HCT116 (cell line): ENCODE results near the gene CCDC28B. TPM values are rescaled to one million over a fixed set of nuclear protein-coding genes. Genes with fewer than 3 reads are reported as not detected.
A peak's percentile ranks its signal among the peaks of the same experiment; 100 is the strongest.

ENCODE experiments used
- ATAC-seq: fragments of 200-7000 bp; cut with Tn5 transposase; 2 replicates; pipeline ENCODE4 v1.9.1; 2020; ENCODE audit warnings: mild to moderate bottlenecking, moderate library complexity
- BruUV-seq: library from RNA; stranded (reverse); fragments of 400-500 nt; replicated peaks from 2 replicates; lab custom pipeline; 2021; lab: Mats Ljungman, UMichigan
- CTCF ChIA-PET: fragments of 300-600 bp; sonication (Branson Sonifier 250); formaldehyde crosslinking; loops from one replicate; lab custom pipeline; 2021; ENCODE audit warnings: antibody characterized with exemption; lab: Charles Lee
- POLR2A ChIA-PET: fragments of 300-600, 350-600 bp; sonication (Branson Sonifier 250); formaldehyde crosslinking; loops from one replicate; lab custom pipeline; 2021; ENCODE audit warnings: antibody characterized with exemption; lab: Charles Lee
- RAD21 ChIA-PET, 2 experiments: fragments of 300-600 bp; sonication (Branson Sonifier 250); formaldehyde crosslinking; loops; one replicate each; lab custom pipeline; 2023; ENCODE audit warnings: low total read pairs in 2 of 2; ENCODE audit not compliant: uncharacterized antibody in 2 of 2, unreplicated experiment in 2 of 2, low non-redundant PET in 1 of 2; lab: Charles Lee
- DNase-seq: peaks from one replicate; pipeline ENCODE4 v3.0.0-alpha.2; 2010; ENCODE audit warnings: low read depth, low spot score
- H2AFZ ChIP-seq: fragments of 200-600 bp; shearing (Covaris generic), sonication (generic); 2 replicates; pipeline ENCODE4 v1.6.1; 2017; ENCODE audit warnings: low read depth, mixed run types, mixed read lengths, antibody characterized with exemption, low read length; ENCODE audit not compliant: poor library complexity, severe bottlenecking
- H3K27ac ChIP-seq: 2 replicates; pipeline ENCODE4 v1.5.1; 2012; ENCODE audit warnings: low read depth, low read length
- H3K27me3 ChIP-seq: fragments of 200-600 bp; sonication (generic); 2 replicates; pipeline ENCODE4 v1.6.1; 2016; ENCODE audit warnings: mixed run types, low read length, mixed read lengths; ENCODE audit not compliant: insufficient read depth
- H3K36me3 ChIP-seq, 2 experiments: fragments of 200-500 bp in 1 of 2; fragments of 200-600 bp in 1 of 2; sonication (Bioruptor generic) in 1 of 2; sonication (generic) in 1 of 2; 2 replicates each; pipeline versions ENCODE4 v1.5.1 to v1.6.1; 2014 to 2016; ENCODE audit warnings: low read length in 2 of 2, inconsistent platforms in 1 of 2, mixed read lengths in 1 of 2, mixed run types in 1 of 2; ENCODE audit not compliant: insufficient read depth in 2 of 2, control insufficient read depth in 1 of 2
- H3K4me1 ChIP-seq, 2 experiments: fragments of 200-600 bp in 1 of 2; sonication (generic) in 1 of 2; 2 replicates each; pipeline versions ENCODE4 v1.5.1 to v1.6.1; 2012 to 2017; ENCODE audit warnings: low read length in 2 of 2, inconsistent platforms in 1 of 2, mild to moderate bottlenecking in 1 of 2, mixed read lengths in 1 of 2, mixed run types in 1 of 2, moderate library complexity in 1 of 2; ENCODE audit not compliant: insufficient read depth in 2 of 2, control insufficient read depth in 1 of 2
- H3K4me2 ChIP-seq: fragments of 200-600 bp; sonication (generic); 2 replicates; pipeline ENCODE4 v1.6.1; 2017; ENCODE audit warnings: mixed run types, low read length, mixed read lengths
- H3K4me3 ChIP-seq, 2 experiments: fragments of 200-600 bp in 1 of 2; sonication (generic) in 1 of 2; replicated peaks in 1 of 2; 2 replicates each; pipeline ENCODE4 v1.5.1; 2011 to 2016; ENCODE audit warnings: low read length in 2 of 2, control low read depth in 1 of 2, low read depth in 1 of 2, mild to moderate bottlenecking in 1 of 2, mixed read lengths in 1 of 2, mixed run types in 1 of 2
- H3K79me2 ChIP-seq: fragments of 200-600 bp; sonication (generic); 2 replicates; pipeline ENCODE4 v1.6.1; 2017; ENCODE audit warnings: mild to moderate bottlenecking, mixed run types, low read length, moderate library complexity, mixed read lengths; ENCODE audit not compliant: insufficient read depth
- H3K9ac ChIP-seq: fragments of 200-600 bp; sonication (generic); 2 replicates; pipeline ENCODE4 v1.6.1; 2016; ENCODE audit warnings: low read length, mixed read lengths
- H3K9me2 ChIP-seq: fragments of 200-600 bp; sonication (generic), shearing (Covaris generic); 2 replicates; pipeline ENCODE4 v1.6.1; 2017; ENCODE audit warnings: mixed run types, mild to moderate bottlenecking, moderate library complexity; ENCODE audit not compliant: insufficient read depth
- H3K9me3 ChIP-seq, 2 experiments: fragments of 200-500 bp in 1 of 2; fragments of 200-600 bp in 1 of 2; sonication (Bioruptor generic) in 1 of 2; sonication (generic) in 1 of 2; 2 replicates each; pipeline ENCODE4 v1.6.1; 2014 to 2017; ENCODE audit warnings: low read length in 2 of 2, mixed read lengths in 2 of 2, inconsistent platforms in 1 of 2, low read depth in 1 of 2, mild to moderate bottlenecking in 1 of 2, mixed run types in 1 of 2, moderate library complexity in 1 of 2; ENCODE audit not compliant: control insufficient read depth in 1 of 2, insufficient read depth in 1 of 2
- H4K20me1 ChIP-seq: fragments of 200-600 bp; sonication (generic), shearing (Covaris generic); 2 replicates; pipeline ENCODE4 v1.6.1; 2017; ENCODE audit warnings: mixed run types, mild to moderate bottlenecking, moderate library complexity; ENCODE audit not compliant: insufficient read depth
- ATF3 ChIP-seq: IDR thresholded peaks from 2 replicates; pipeline ENCODE4 v1.6.1; 2012
- CBX3 ChIP-seq: IDR thresholded peaks from 2 replicates; pipeline ENCODE4 v1.6.1; 2012; ENCODE audit warnings: low read depth
- CEBPB ChIP-seq: IDR thresholded peaks from 2 replicates; pipeline ENCODE4 v1.6.1; 2012; ENCODE audit warnings: low read depth
- CTCF ChIP-seq, 3 experiments: fragments of 200-600 bp in 1 of 3; sonication (generic) in 1 of 3; IDR thresholded peaks in 2 of 3; conservative IDR thresholded peaks in 1 of 3; 2 replicates each; pipeline ENCODE4 v1.5.1; 2012 to 2017; ENCODE audit warnings: low read depth in 2 of 3, low read length in 2 of 3, antibody characterized with exemption in 1 of 3, borderline replicate concordance in 1 of 3, control low read depth in 1 of 3, mild to moderate bottlenecking in 1 of 3, mixed read lengths in 1 of 3, mixed run types in 1 of 3, moderate library complexity in 1 of 3; ENCODE audit not compliant: insufficient read depth in 1 of 3
- EGR1 ChIP-seq: IDR thresholded peaks from 2 replicates; pipeline ENCODE4 v1.6.1; 2012; ENCODE audit warnings: low read depth
- ELF1 ChIP-seq: IDR thresholded peaks from 2 replicates; pipeline ENCODE4 v1.6.1; 2012; ENCODE audit warnings: low read depth, borderline replicate concordance
- EZH2 ChIP-seq: fragments of 200-600 bp; sonication (generic); IDR thresholded peaks from 2 replicates; pipeline ENCODE4 v1.6.1; 2017; ENCODE audit warnings: antibody characterized with exemption, mixed run types
- EZH2phosphoT487 ChIP-seq: fragments of 200-600 bp; IDR thresholded peaks from 2 replicates; pipeline ENCODE4 v1.6.1; 2018; ENCODE audit warnings: antibody characterized with exemption, borderline replicate concordance
- FOSL1 ChIP-seq: IDR thresholded peaks from 2 replicates; pipeline ENCODE4 v1.6.1; 2012; ENCODE audit warnings: low read depth
- JUND ChIP-seq: IDR thresholded peaks from 2 replicates; pipeline ENCODE4 v1.6.1; 2012
- MAX ChIP-seq: IDR thresholded peaks from 2 replicates; pipeline ENCODE4 v1.6.1; 2012
- POLR2A ChIP-seq: IDR thresholded peaks from 2 replicates; pipeline ENCODE4 v1.7.0; 2011; ENCODE audit warnings: borderline replicate concordance; ENCODE audit not compliant: insufficient read depth, insufficient read length; ENCODE audit errors: extremely low read depth
- POLR2AphosphoS5 ChIP-seq: IDR thresholded peaks from 2 replicates; pipeline ENCODE4 v1.6.1; 2011; ENCODE audit warnings: mild to moderate bottlenecking, low read depth, low read length, moderate library complexity
- RAD21 ChIP-seq: IDR thresholded peaks from 2 replicates; pipeline ENCODE4 v1.6.1; 2012; ENCODE audit warnings: low read depth, mild to moderate bottlenecking
- SIN3A ChIP-seq: IDR thresholded peaks from 2 replicates; pipeline ENCODE4 v1.6.1; 2012; ENCODE audit warnings: low read depth
- SP1 ChIP-seq: IDR thresholded peaks from 2 replicates; pipeline ENCODE4 v1.6.1; 2012; ENCODE audit warnings: low read depth
- SRF ChIP-seq: IDR thresholded peaks from 2 replicates; pipeline ENCODE4 v1.6.1; 2012; ENCODE audit warnings: low read depth
- TCF7L2 ChIP-seq: IDR thresholded peaks from 2 replicates; pipeline ENCODE4 v1.7.0; 2011; ENCODE audit warnings: borderline replicate concordance, inconsistent platforms; ENCODE audit not compliant: insufficient read depth, insufficient read length; ENCODE audit errors: extremely low read depth
- YY1 ChIP-seq: IDR thresholded peaks from 2 replicates; pipeline ENCODE4 v1.6.1; 2011; ENCODE audit warnings: low read length, low read depth, moderate library complexity, mild to moderate bottlenecking; ENCODE audit not compliant: insufficient replicate concordance; ENCODE audit errors: extremely low read depth
- ZBTB33 ChIP-seq: IDR thresholded peaks from 2 replicates; pipeline ENCODE4 v1.6.1; 2011; ENCODE audit warnings: mild to moderate bottlenecking, low read length, moderate library complexity; ENCODE audit not compliant: insufficient replicate concordance; ENCODE audit errors: extremely low read depth
- ZFX ChIP-seq: fragments of 450-650 bp; IDR thresholded peaks from 2 replicates; pipeline ENCODE4 v1.6.1; 2017
- ZNF274 ChIP-seq: fragments of 200-500 bp; sonication (Bioruptor generic); IDR thresholded peaks from 2 replicates; pipeline ENCODE4 v1.6.1; 2014; ENCODE audit warnings: mild to moderate bottlenecking, low read depth, low read length, inconsistent platforms
- intact Hi-C: fragments of 100-400 bp; cut with micrococcal nuclease; formaldehyde crosslinking; loops from 2 replicates; pipeline ENCODE4 v1.10.0; 2022
- total RNA-seq: library from RNA; stranded (reverse); gene quantifications from one replicate; pipeline ENCODE4 v1.2.1, GENCODE V29; 2021; ENCODE audit not compliant: unreplicated experiment

The CCDC28B gene
- total RNA-seq, 1 experiment from 2014 or later: 5.9 TPM

- ChIA-PET RAD21 (interaction anchor here in 1 of 2 experiments (0.6 kb wide), 1 partner anchor 64 kb away, joined by 6 read pairs; no protein-coding TSS in a partner anchor), POLR2A (interaction anchor here (1.0 to 1.5 kb wide), 5 partner anchors 25 to 156 kb away, joined by 3 to 7 read pairs (median 4); partner anchors contain the start of genes MARCKSL1 and TMEM39B), CTCF (no interaction called here)
- Histone ChIP-seq H3K36me3 (peaks cover 19 to 32% of the 10 kb centered on the region in 2 experiments), H3K9me3 (no peaks in the 10 kb centered on the region), H3K4me3 (peak within 1 kb of the TSS; percentile 85 to 86), H2AFZ (peak within 1 kb of the TSS; percentile 72), H3K79me2 (peaks cover 45% of the 10 kb centered on the region), H3K9me2 (no peaks in the 10 kb centered on the region), H4K20me1 (peaks cover 6% of the 10 kb centered on the region; the same call in 1 of the 2 replicates), H3K4me2 (peak within 1 kb of the TSS; percentile 95), H3K4me1 (peaks cover 15 to 32% of the 10 kb centered on the region in 2 experiments), H3K27ac (peak within 1 kb of the TSS; percentile 69), H3K27me3 (no peaks in the 10 kb centered on the region), H3K9ac (peak within 1 kb of the TSS; percentile 95)
- DNase-seq: peak; percentile 83
- ATAC-seq: peak; percentile 92
- no TSS peak for BruUV-seq
- intact Hi-C loops: loop anchor here (5.0 kb wide), 1 partner anchor 67 kb away; no protein-coding TSS in a partner anchor
- peak; percentile 55; the same call in 1 of the 2 replicates for TF ChIP-seq ZFX
- no peak for TF ChIP-seq EZH2phosphoT487
- TF ChIP-seq YY1: no peak
- peak; percentile 82 for TF ChIP-seq SP1
- TF ChIP-seq ZBTB33: no peak
- 0 out of 2 replicates have a peak, but pooled peaks have one; percentile 18 for TF ChIP-seq RAD21
- no peak for TF ChIP-seq CTCF (IDR thresholded peaks at IDR 0.05 in 2 of 3, conservative IDR thresholded peaks at IDR 0.05 in 1 of 3; ENCODE audit: borderline replicate concordance in 1 of 3, insufficient read depth in 1 of 3, low read depth in 2 of 3, low read length in 2 of 3)
- peak; percentile 96 for TF ChIP-seq MAX
- TF ChIP-seq FOSL1: no peak
- TF ChIP-seq CEBPB: no peak
- no peak for TF ChIP-seq ZNF274
- peak; percentile 79 for TF ChIP-seq POLR2AphosphoS5
- peak; percentile 88 for TF ChIP-seq SIN3A
- TF ChIP-seq ATF3: no peak
- TF ChIP-seq JUND: no peak
- TF ChIP-seq CBX3: 0 out of 2 replicates have a peak, but pooled peaks have one; percentile 18
- peak; percentile 83 for TF ChIP-seq POLR2A
- peak; percentile 9 for TF ChIP-seq TCF7L2
- TF ChIP-seq ELF1: no peak
- no peak for TF ChIP-seq EZH2
- no peak for TF ChIP-seq SRF
- TF ChIP-seq EGR1: peak; percentile 95
Measured at GRCh38 chr1:32179443-32180185, 20.8 kb upstream of the CCDC28B start, which contains the start of gene TXLNA. TXLNA (plus strand) TSS chr1:32179675; CDS start chr1:32180346, 671 bp downstream.
